Brain microvascular endothelial cell (primary cell): ENCODE measurements around the gene MARCHF6.
A peak's percentile ranks its signal among the peaks of the same experiment; 100 is the strongest.

Experiments
- DNase-seq: peaks from one replicate; pipeline ENCODE4 v3.0.0-alpha.2; 2020
- H3K27ac ChIP-seq: fragments of 250-450 bp; sonication (Bioruptor Pico); 2 replicates; pipeline ENCODE4 v1.5.1; 2020; ENCODE audit warnings: mild to moderate bottlenecking, moderate library complexity
- H3K27me3 ChIP-seq: fragments of 250-450 bp; sonication (Bioruptor Pico); replicated peaks from 2 replicates; pipeline ENCODE4 v1.5.1; 2020; ENCODE audit warnings: mild to moderate bottlenecking
- H3K36me3 ChIP-seq: fragments of 250-450 bp; sonication (Bioruptor Pico); replicated peaks from 2 replicates; pipeline ENCODE4 v1.5.1; 2020; ENCODE audit warnings: mild to moderate bottlenecking
- H3K4me3 ChIP-seq: 2 replicates; pipeline ENCODE4 v1.5.1; 2011; ENCODE audit warnings: low read depth, mild to moderate bottlenecking, control low read depth, low read length, moderate library complexity
- CTCF ChIP-seq: IDR thresholded peaks from 2 replicates; pipeline ENCODE4 v1.5.1; 2011; ENCODE audit warnings: low read depth, mild to moderate bottlenecking, moderate library complexity, low read length, control low read depth, inconsistent platforms; ENCODE audit errors: missing control alignments
- in situ Hi-C: cut with HindIII; loops from 2 replicates; pipeline ENCODE4 v1.10.0; 2017; ENCODE audit warnings: low sequenced_read_pairs, low pct_ligation_motif_present

The MARCHF6 gene

GRCh38 chr5:10360686-10361085 lies 7.2 kb downstream of the MARCHF6 start:
- Histone ChIP-seq H3K27me3 (no peaks in the 10 kb centered on the region), H3K4me3 (no peak overlapping the region), H3K27ac (no peak overlapping the region), H3K36me3 (no peaks in the 10 kb centered on the region)
- no peak for DNase-seq
- in situ Hi-C loops, result no loop called here
- no peak for TF ChIP-seq CTCF

GRCh38 chr5:10363519-10364185 lies 10.2 kb downstream of the MARCHF6 start:
- in situ Hi-C loops, result no loop called here
- no peak for TF ChIP-seq CTCF

GRCh38 chr5:10364186-10364689 lies 10.7 kb downstream of the MARCHF6 start:
- Histone ChIP-seq H3K27me3 (no peaks in the 10 kb centered on the region), H3K36me3 (no peaks in the 10 kb centered on the region), H3K27ac (no peak overlapping the region), H3K4me3 (no peak overlapping the region)
- no peak for TF ChIP-seq CTCF
- in situ Hi-C loops, result no loop called here
- DNase-seq, result no peak

More at GRCh38 chr5:10363519-10364185, 10.2 kb downstream of the MARCHF6 start:
- Histone ChIP-seq H3K27ac (no peak overlapping the region), H3K36me3 (no peaks in the 10 kb centered on the region), H3K27me3 (no peaks in the 10 kb centered on the region), H3K4me3 (no peak overlapping the region)
- DNase-seq, result no peak

GRCh38 chr5:10365782-10366181 lies 12.3 kb downstream of the MARCHF6 start:
- TF ChIP-seq CTCF, result no peak
- Histone ChIP-seq H3K4me3 (no peak overlapping the region), H3K36me3 (no peaks in the 10 kb centered on the region), H3K27me3 (no peaks in the 10 kb centered on the region), H3K27ac (no peak overlapping the region)
- DNase-seq, result no peak
- in situ Hi-C loops, result no loop called here

- peak; percentile 47 for DNase-seq
- in situ Hi-C loops, result no loop called here
- H3K27ac ChIP-seq, result peak overlapping the region; percentile 31
These were observed 13.1 kb downstream of the MARCHF6 start for GRCh38 chr5:10366310-10367272.

More at GRCh38 chr5:10366310-10367272, 13.1 kb downstream of the MARCHF6 start:
- H3K36me3 ChIP-seq, result no peaks in the 10 kb centered on the region
- TF ChIP-seq CTCF, result no peak
- H3K27me3 ChIP-seq, result no peaks in the 10 kb centered on the region
- H3K4me3 ChIP-seq, result no peak overlapping the region
